NCI-H2196 (cell line): ENCODE measurements around the gene SFTPA2.
"Not testable (repeated sequence)": the region's sequence is repeated elsewhere in the genome, so short reads cannot be mapped to it uniquely, and the experiment has no call there.

Source experiments
- DNase-seq: peaks from one replicate; lab custom pipeline; 2025; ENCODE audit not compliant: unreplicated experiment; lab: John Stamatoyannopoulos, UW

SFTPA2 gene

GRCh38 chr10:79511891-79512583 is 48.2 kb downstream of the SFTPA2 start, which contains the start of gene EIF5AL1:
EIF5AL1 (plus strand) TSS chr10:79512533; CDS start chr10:79512650, 117 bp downstream.
- not testable (repeated sequence) for DNase-seq

DNA sequence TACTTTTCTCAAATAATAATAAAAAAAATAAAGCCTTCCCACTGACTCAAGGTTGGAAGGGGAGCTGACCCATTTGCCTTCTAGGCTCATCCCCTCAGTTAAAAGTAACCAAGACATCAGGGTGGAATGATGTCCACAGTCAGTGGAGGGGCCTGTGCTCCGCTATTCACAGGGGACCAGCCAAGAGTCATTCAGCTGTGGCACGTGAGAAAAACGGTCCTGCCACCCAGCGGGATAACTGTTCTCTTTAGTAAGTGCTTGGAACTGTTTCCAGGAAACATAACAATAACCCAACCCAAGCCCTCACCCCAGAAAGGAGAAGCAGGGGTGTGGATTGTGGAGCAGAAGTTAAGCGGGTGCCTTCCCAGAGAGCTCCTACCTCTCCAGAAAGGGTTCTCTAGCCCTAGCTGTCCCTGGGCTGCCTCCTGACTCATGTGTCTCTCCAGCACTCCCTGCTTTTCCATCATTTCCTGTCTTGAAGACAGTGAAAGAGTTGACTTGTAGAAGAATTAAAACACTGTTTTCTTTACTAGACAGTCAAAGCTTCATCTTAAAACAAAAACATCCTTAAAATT is 50.2 kb downstream of the SFTPA2 start:
- not testable (repeated sequence) for DNase-seq

- DNase-seq = not testable (repeated sequence)
Measured at GRCh38 chr10:79509306-79509933, 50.8 kb downstream of the SFTPA2 start.

DNA sequence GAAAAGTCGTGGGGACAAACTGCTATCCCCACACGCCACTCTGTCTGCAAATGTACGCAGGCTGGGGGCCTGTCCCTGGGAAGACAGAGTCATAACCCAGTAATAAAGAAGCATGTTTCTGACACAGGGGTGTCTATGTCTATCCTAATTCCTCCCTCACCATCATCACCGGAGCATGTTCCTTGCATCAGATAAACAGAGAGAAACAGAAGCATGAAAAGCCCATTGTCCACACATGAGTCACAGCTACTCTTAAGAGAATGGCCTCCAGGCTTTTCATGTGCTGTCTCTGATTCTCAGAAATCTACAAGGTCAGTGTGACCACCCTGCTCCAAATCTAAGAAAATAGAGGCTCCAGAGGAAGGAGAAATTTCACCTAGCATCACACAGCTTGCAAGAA is 52.0 kb downstream of the SFTPA2 start:
- not testable (repeated sequence) for DNase-seq

GRCh38 chr10:79507440-79508167 is 52.6 kb downstream of the SFTPA2 start:
- DNase-seq = no peak
